ENCODE results near the gene C5orf63.
"Not testable (repeated sequence)": the region's sequence is repeated elsewhere in the genome, so short reads cannot be mapped to it uniquely, and the experiment has no call there.

The C5orf63 gene

DNA sequence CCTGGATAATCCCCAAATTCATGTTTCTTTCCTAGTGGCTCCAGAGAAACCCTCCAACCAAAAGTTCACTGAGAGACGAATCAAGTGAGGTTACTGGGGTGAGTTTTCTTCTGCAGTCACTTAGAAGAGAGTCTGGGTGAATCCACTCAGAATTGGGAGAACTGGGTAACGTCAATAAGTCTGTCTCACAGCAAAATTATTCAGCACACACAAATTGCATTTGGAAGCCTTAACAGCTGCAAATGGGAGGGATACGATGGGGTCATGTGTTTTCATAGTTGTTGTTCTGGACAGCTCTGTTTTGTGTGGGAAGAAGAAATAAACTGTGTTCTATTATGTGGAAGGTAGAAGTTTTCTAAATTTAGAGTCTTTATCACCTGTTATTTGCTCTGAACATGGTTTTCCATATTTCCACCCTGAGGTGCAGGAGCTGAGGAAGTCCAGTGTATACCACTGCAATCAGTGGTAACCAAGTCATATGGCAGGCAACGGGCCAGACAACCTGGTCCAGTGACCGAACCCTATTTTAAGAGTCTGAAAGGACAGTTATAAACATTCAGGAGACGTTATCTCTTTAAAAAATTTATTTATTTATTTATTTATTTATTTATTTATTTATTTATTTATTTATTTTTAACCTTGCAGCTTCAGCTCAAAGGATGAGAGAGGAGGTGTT is 64.9 kb downstream of the C5orf63 start:
- DNase-seq (ENCODE audit: low spot score): no peak

DNA sequence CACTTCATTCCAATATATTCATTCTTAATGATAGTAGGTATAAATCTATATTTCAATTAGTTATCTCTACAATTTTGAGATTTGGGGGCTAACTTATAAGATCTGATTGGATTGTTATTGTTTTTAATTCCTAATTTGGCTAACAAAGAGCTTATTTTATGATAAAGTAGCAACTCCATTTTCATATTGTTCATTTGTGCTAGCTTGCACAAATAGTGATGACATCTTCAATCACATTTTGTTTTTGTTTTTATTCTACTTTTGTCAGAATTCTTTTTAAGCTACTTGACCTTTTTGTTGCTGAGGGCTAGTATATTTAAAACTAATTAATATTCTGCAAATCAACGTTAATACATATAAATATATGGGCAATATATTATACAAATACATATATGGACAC is 65.8 kb downstream of the C5orf63 start:
- no peak for DNase-seq (ENCODE audit: low spot score)

GRCh38 chr5:127006744-127007143 is 66.6 kb downstream of the C5orf63 start:
- no peak for DNase-seq (ENCODE audit: low spot score)

GRCh38 chr5:127005282-127005681 is 68.0 kb downstream of the C5orf63 start:
- not testable (repeated sequence) for DNase-seq (ENCODE audit: low spot score)

GRCh38 chr5:127004721-127005120 is 68.6 kb downstream of the C5orf63 start:
- DNase-seq (ENCODE audit: low spot score): no peak

DNA sequence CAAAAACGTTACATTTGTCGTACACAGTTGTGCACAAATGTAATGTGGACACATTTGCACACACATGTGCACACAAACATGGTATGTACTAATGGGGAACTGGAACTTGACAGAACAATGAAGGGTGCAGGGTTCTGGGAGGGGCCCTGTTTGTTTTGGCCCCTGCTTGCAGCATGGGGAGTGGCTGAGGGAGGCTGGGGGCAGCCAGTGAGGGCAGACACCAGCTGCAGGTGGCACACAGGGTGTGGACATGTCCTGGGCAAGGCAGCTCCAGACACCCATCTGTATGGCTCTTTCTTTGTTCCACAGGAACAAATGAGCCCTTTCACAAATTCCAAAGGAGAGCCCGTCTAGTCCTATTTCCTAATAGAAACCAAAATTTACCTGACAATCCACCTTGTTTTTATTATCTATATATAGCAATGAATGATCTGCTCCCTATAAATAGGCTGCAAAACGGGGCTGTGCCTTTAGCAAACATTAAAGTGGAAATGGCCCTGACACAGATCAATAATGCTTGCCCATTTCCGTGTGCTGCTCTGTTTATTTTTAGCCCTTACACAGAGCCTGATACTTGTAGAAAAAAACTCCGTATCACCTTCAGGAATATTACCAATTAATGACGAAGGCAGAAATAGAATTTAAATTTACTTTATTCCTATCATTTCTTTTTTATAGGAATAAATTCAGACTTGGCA is 69.4 kb downstream of the C5orf63 start:
- no peak for DNase-seq (ENCODE audit: low spot score)

- no peak for DNase-seq (ENCODE audit: low spot score)
Measured at GRCh38 chr5:127002390-127002789, 70.9 kb downstream of the C5orf63 start.

DNA sequence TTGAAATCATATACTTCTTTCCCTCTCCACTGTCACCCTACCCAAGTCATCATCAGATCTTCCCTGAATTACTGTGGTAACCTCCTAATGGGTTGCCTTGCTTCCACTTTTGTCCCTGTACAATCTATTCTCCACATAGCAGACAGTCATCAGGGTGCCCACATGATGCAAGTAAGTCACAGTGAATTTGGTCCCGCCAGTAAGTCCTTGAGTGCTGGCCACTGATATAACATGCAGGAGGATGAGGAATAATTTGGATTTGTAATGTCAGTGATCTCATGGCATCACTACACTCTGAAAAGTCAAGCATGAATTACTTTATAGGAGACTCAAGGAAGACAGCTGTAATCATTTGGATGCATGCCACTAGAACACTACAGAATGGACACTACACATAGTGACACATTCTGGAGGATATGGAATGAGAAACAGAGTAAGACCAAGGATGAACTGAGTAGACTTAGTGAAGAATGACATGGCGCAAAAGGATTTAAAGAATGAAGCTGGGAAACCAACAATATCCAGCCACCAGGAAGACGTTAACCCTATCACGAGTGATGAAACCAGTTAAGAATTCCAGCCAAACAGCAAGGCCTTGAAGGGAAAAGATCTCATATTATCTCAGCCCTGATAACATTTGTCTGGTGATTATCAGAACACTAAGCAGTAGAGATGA is 71.5 kb downstream of the C5orf63 start:
- DNase-seq (ENCODE audit: low spot score): no peak
